CD4-positive, alpha-beta memory T cell (primary cell): ENCODE data around the gene RHOJ. TPM values are rescaled to one million over a fixed set of nuclear protein-coding genes. Genes with fewer than 3 reads are reported as not detected.

Experiments
- CTCF ChIA-PET: fragments of 350-600 bp; sonication (Branson Sonifier 250); formaldehyde crosslinking; loops from one replicate; lab custom pipeline; 2021; ENCODE audit warnings: inconsistent platforms; ENCODE audit not compliant: partially characterized antibody; lab: Charles Lee
- POLR2A ChIA-PET: fragments of 350-600 bp; sonication (Branson Sonifier 250); formaldehyde crosslinking; loops from one replicate; lab custom pipeline; 2021; ENCODE audit not compliant: partially characterized antibody; lab: Charles Lee
- DNase-seq, 5 donors: peaks; one replicate each; pipeline versions ENCODE4 v3.0.0 to v3.0.0-alpha.2; 2020 to 2022; ENCODE audit warnings: mixed read lengths in 1 of 5
- H3K27ac ChIP-seq: one replicate; pipeline ENCODE4 v1.7.0; 2013; ENCODE audit warnings: low read depth, low read length
- H3K27me3 ChIP-seq: 2 replicates; pipeline ENCODE4 v1.7.0; 2013; ENCODE audit warnings: mild to moderate bottlenecking, low read length, moderate library complexity; ENCODE audit not compliant: insufficient read depth
- H3K36me3 ChIP-seq: 2 replicates; pipeline ENCODE4 v1.7.0; 2013; ENCODE audit warnings: mild to moderate bottlenecking, low read length, moderate library complexity; ENCODE audit not compliant: insufficient read depth
- H3K4me1 ChIP-seq: 2 replicates; pipeline ENCODE4 v1.7.0; 2013; ENCODE audit warnings: mild to moderate bottlenecking, low read length, moderate library complexity; ENCODE audit not compliant: insufficient read depth
- H3K4me3 ChIP-seq, 2 donors: one replicate each; pipeline ENCODE4 v1.7.0; 2013; ENCODE audit warnings: low read length in 2 of 2, mild to moderate bottlenecking in 1 of 2
- H3K9me3 ChIP-seq, 2 donors: one replicate each; pipeline ENCODE4 v1.7.0; 2013; ENCODE audit warnings: low read length in 2 of 2, control low read depth in 1 of 2; ENCODE audit not compliant: control insufficient read depth in 1 of 2
- H3K27ac Mint-ChIP-seq, 7 donors: one replicate each; pipeline ENCODE4 v1.8.0; 2020 to 2021; ENCODE audit warnings: mixed read lengths in 7 of 7, mild to moderate bottlenecking in 6 of 7, inconsistent platforms in 3 of 7, moderate library complexity in 3 of 7
- H3K27me3 Mint-ChIP-seq, 2 donors: one replicate each; pipeline ENCODE4 v1.8.0; 2020 to 2021; ENCODE audit warnings: mixed read lengths in 2 of 2
- H3K36me3 Mint-ChIP-seq, 2 donors: one replicate each; pipeline ENCODE4 v1.8.0; 2020 to 2021; ENCODE audit warnings: mixed read lengths in 2 of 2, inconsistent platforms in 1 of 2, mild to moderate bottlenecking in 1 of 2
- H3K4me1 Mint-ChIP-seq, 4 donors: one replicate each; pipeline ENCODE4 v1.8.0; 2020 to 2021; ENCODE audit warnings: mixed read lengths in 4 of 4, mild to moderate bottlenecking in 1 of 4
- H3K4me3 Mint-ChIP-seq, 8 donors: one replicate each; pipeline ENCODE4 v1.8.0; 2020 to 2021; ENCODE audit warnings: mixed read lengths in 8 of 8, mild to moderate bottlenecking in 7 of 8, moderate library complexity in 6 of 8, inconsistent platforms in 3 of 8
- H3K9me3 Mint-ChIP-seq, 8 donors: one replicate each; pipeline ENCODE4 v1.8.0; 2020 to 2021; ENCODE audit warnings: mixed read lengths in 8 of 8, mild to moderate bottlenecking in 5 of 8, inconsistent platforms in 3 of 8, moderate library complexity in 1 of 8
- intact Hi-C: fragments of 100-400 bp; cut with micrococcal nuclease; formaldehyde crosslinking; loops from one replicate; pipeline ENCODE4 v1.15.1; 2023
- polyA plus RNA-seq, 2 donors: library from polyadenylated mRNA; unstranded; fragments of 300-500 nt; fragmentation: Illumina TruSeq; gene quantifications; one replicate each; pipeline ENCODE4 v1.2.3, GENCODE V29; 2021
- total RNA-seq, 2 experiments: library from RNA; stranded (reverse); gene quantifications; one replicate each; pipeline ENCODE4 v1.2.3, GENCODE V29; 2021

The RHOJ gene
- total and polyA plus RNA-seq, 4 experiments from 2014 or later: not detected

- Mint-ChIP-seq H3K4me1 (no peaks in the 10 kb centered on the region), H3K27ac (no peak overlapping the region), H3K27me3 (peaks cover 0 to under 1% of the 10 kb centered on the region in 2 donors), H3K4me3 (no peak overlapping the region), H3K9me3 (peaks cover 0 to 5% (median 0%) of the 10 kb centered on the region in 8 donors), H3K36me3 (no peaks in the 10 kb centered on the region)
- DNase-seq: no peak
- Histone ChIP-seq H3K4me1 (no peaks in the 10 kb centered on the region), H3K9me3 (no peaks in the 10 kb centered on the region), H3K4me3 (no peak overlapping the region), H3K36me3 (no peaks in the 10 kb centered on the region), H3K27me3 (no peaks in the 10 kb centered on the region), H3K27ac (no peak overlapping the region)
- CTCF ChIA-PET: no interaction called here
- intact Hi-C loops: no loop called here
- POLR2A ChIA-PET: no interaction called here
These were observed 29.5 kb upstream of the RHOJ start for GRCh38 chr14:63174760-63175191.

GRCh38 chr14:63175531-63175930 is 28.7 kb upstream of the RHOJ start:
- no peaks in the 10 kb centered on the region for H3K36me3 Mint-ChIP-seq

GRCh38 chr14:63178912-63179311 is 25.3 kb upstream of the RHOJ start:
- H3K27me3 ChIP-seq: no peaks in the 10 kb centered on the region
- Mint-ChIP-seq H3K4me1 (no peaks in the 10 kb centered on the region), H3K36me3 (no peaks in the 10 kb centered on the region), H3K27me3 (peaks cover 0 to 3% of the 10 kb centered on the region in 2 donors), H3K4me3 (no peak overlapping the region), H3K27ac (no peak overlapping the region), H3K9me3 (peaks cover 0 to 2% (median 0%) of the 10 kb centered on the region in 8 donors)
- no peak overlapping the region for H3K4me3 ChIP-seq
- CTCF ChIA-PET: no interaction called here
- no peaks in the 10 kb centered on the region for H3K9me3 ChIP-seq
- POLR2A ChIA-PET: no interaction called here
- no peak for DNase-seq
- H3K4me1 ChIP-seq: no peaks in the 10 kb centered on the region
- intact Hi-C loops: no loop called here
- H3K36me3 ChIP-seq: no peaks in the 10 kb centered on the region
- H3K27ac ChIP-seq: no peak overlapping the region

More at GRCh38 chr14:63175531-63175930, 28.7 kb upstream of the RHOJ start:
- H3K9me3 Mint-ChIP-seq: peaks cover 0 to 3% (median 0%) of the 10 kb centered on the region in 8 donors
- ChIA-PET CTCF (no interaction called here), POLR2A (no interaction called here)
- no peaks in the 10 kb centered on the region for H3K36me3 ChIP-seq
- H3K27ac Mint-ChIP-seq: no peak overlapping the region
- no peaks in the 10 kb centered on the region for H3K4me1 ChIP-seq
- no peaks in the 10 kb centered on the region for H3K27me3 Mint-ChIP-seq
- no peak overlapping the region for H3K4me3 Mint-ChIP-seq
- H3K27ac ChIP-seq: no peak overlapping the region
- H3K27me3 ChIP-seq: no peaks in the 10 kb centered on the region
- H3K4me3 ChIP-seq: no peak overlapping the region
- H3K4me1 Mint-ChIP-seq: no peaks in the 10 kb centered on the region
- DNase-seq: no peak
- no peaks in the 10 kb centered on the region for H3K9me3 ChIP-seq
- intact Hi-C loops: no loop called here

- Mint-ChIP-seq H3K36me3 (no peaks in the 10 kb centered on the region), H3K4me3 (no peak overlapping the region), H3K27me3 (peaks cover 0 to 5% of the 10 kb centered on the region in 2 donors), H3K27ac (no peak overlapping the region), H3K4me1 (no peaks in the 10 kb centered on the region), H3K9me3 (peaks cover 0 to 2% (median 0%) of the 10 kb centered on the region in 8 donors)
- Histone ChIP-seq H3K9me3 (no peaks in the 10 kb centered on the region), H3K4me1 (no peaks in the 10 kb centered on the region), H3K27me3 (no peaks in the 10 kb centered on the region), H3K27ac (no peak overlapping the region), H3K4me3 (no peak overlapping the region), H3K36me3 (no peaks in the 10 kb centered on the region)
- intact Hi-C loops: no loop called here
- CTCF ChIA-PET: interaction anchor here (0.7 kb wide), 1 partner anchor 148 kb away, joined by 3 read pairs; no protein-coding TSS in a partner anchor
- DNase-seq: no peak
- POLR2A ChIA-PET: no interaction called here
These were observed 24.9 kb upstream of the RHOJ start for GRCh38 chr14:63179383-63179782.

- no peak for DNase-seq
- ChIA-PET POLR2A (no interaction called here), CTCF (interaction anchor here (0.7 kb wide), 1 partner anchor 148 kb away, joined by 3 read pairs; no protein-coding TSS in a partner anchor)
- Mint-ChIP-seq H3K4me3 (no peak overlapping the region), H3K4me1 (no peaks in the 10 kb centered on the region), H3K36me3 (no peaks in the 10 kb centered on the region), H3K27ac (no peak overlapping the region), H3K27me3 (peaks cover 0 to 5% of the 10 kb centered on the region in 2 donors), H3K9me3 (peaks cover 0 to 2% (median 0%) of the 10 kb centered on the region in 8 donors)
- Histone ChIP-seq H3K36me3 (no peaks in the 10 kb centered on the region), H3K4me3 (no peak overlapping the region), H3K9me3 (no peaks in the 10 kb centered on the region), H3K4me1 (no peaks in the 10 kb centered on the region), H3K27ac (no peak overlapping the region), H3K27me3 (no peaks in the 10 kb centered on the region)
- intact Hi-C loops: no loop called here
These were observed 24.2 kb upstream of the RHOJ start for GRCh38 chr14:63180011-63180410.

- no peaks in the 10 kb centered on the region for H3K36me3 Mint-ChIP-seq
- DNase-seq: no peak
- Histone ChIP-seq H3K27ac (no peak overlapping the region), H3K36me3 (no peaks in the 10 kb centered on the region), H3K4me1 (no peaks in the 10 kb centered on the region), H3K27me3 (no peaks in the 10 kb centered on the region), H3K9me3 (no peaks in the 10 kb centered on the region), H3K4me3 (no peak overlapping the region)
- no peak overlapping the region for H3K4me3 Mint-ChIP-seq
- peaks cover 0 to 5% of the 10 kb centered on the region in 2 donors for H3K27me3 Mint-ChIP-seq
- CTCF ChIA-PET: no interaction called here
- intact Hi-C loops: no loop called here
- no peaks in the 10 kb centered on the region for H3K4me1 Mint-ChIP-seq
- POLR2A ChIA-PET: no interaction called here
- H3K27ac Mint-ChIP-seq: no peak overlapping the region
- peaks cover 0 to 2% (median 0%) of the 10 kb centered on the region in 8 donors for H3K9me3 Mint-ChIP-seq
These were observed 21.3 kb upstream of the RHOJ start for GRCh38 chr14:63182968-63183367.

GRCh38 chr14:63186453-63186852 is 17.8 kb upstream of the RHOJ start:
- peaks cover 0 to 7% of the 10 kb centered on the region in 2 donors for H3K27me3 Mint-ChIP-seq
- no peaks in the 10 kb centered on the region for H3K27me3 ChIP-seq
- DNase-seq: no peak
- H3K4me3 Mint-ChIP-seq: no peak overlapping the region
- H3K36me3 Mint-ChIP-seq: no peaks in the 10 kb centered on the region
- H3K4me1 Mint-ChIP-seq: no peaks in the 10 kb centered on the region
- H3K4me3 ChIP-seq: no peak overlapping the region
- H3K4me1 ChIP-seq: no peaks in the 10 kb centered on the region
- H3K36me3 ChIP-seq: no peaks in the 10 kb centered on the region
- ChIA-PET POLR2A (no interaction called here), CTCF (no interaction called here)
- H3K9me3 ChIP-seq: no peaks in the 10 kb centered on the region
- intact Hi-C loops: no loop called here
- peaks cover 0 to 2% (median 0%) of the 10 kb centered on the region in 8 donors for H3K9me3 Mint-ChIP-seq
- H3K27ac ChIP-seq: no peak overlapping the region
- H3K27ac Mint-ChIP-seq: no peak overlapping the region
